Endodermal cell (in vitro differentiated cells): Measurements from ENCODE around the gene ALCAM. TPM values are rescaled to one million over a fixed set of nuclear protein-coding genes. Genes with fewer than 3 reads are reported as not detected.

Experiments
- DNase-seq: peaks from one replicate; pipeline ENCODE4 v3.0.0-alpha.2; 2017
- H3K27ac ChIP-seq: 2 replicates; pipeline ENCODE4 v1.5.1; 2013; ENCODE audit warnings: mild to moderate bottlenecking, low read depth, low read length, moderate library complexity
- H3K27me3 ChIP-seq: 2 replicates; pipeline ENCODE4 v1.6.1; 2013; ENCODE audit warnings: mild to moderate bottlenecking, low read length, moderate library complexity; ENCODE audit not compliant: insufficient read depth, control insufficient read depth, poor library complexity, severe bottlenecking
- H3K36me3 ChIP-seq: 2 replicates; pipeline ENCODE4 v1.7.0; 2013; ENCODE audit warnings: mild to moderate bottlenecking, low read length, moderate library complexity; ENCODE audit not compliant: control insufficient read depth, insufficient read depth
- H3K4me1 ChIP-seq: one replicate; pipeline ENCODE4 v1.7.0; 2013; ENCODE audit warnings: low read length; ENCODE audit not compliant: control insufficient read depth, insufficient read depth
- H3K4me3 ChIP-seq: 2 replicates; pipeline ENCODE4 v1.5.1; 2013; ENCODE audit warnings: mild to moderate bottlenecking, low read length, moderate library complexity
- H3K9ac ChIP-seq: 2 replicates; pipeline ENCODE4 v1.6.1; 2013; ENCODE audit warnings: mild to moderate bottlenecking, low read length, moderate library complexity; ENCODE audit not compliant: poor library complexity, severe bottlenecking; ENCODE audit errors: extremely low read depth
- H3K9me3 ChIP-seq: 2 replicates; pipeline ENCODE4 v1.6.1; 2013; ENCODE audit warnings: mild to moderate bottlenecking, low read length, moderate library complexity; ENCODE audit not compliant: control insufficient read depth
- H3K27ac Mint-ChIP-seq: 2 replicates; pipeline ENCODE4 v1.8.0; 2020; ENCODE audit warnings: mixed read lengths
- H3K27me3 Mint-ChIP-seq: 2 replicates; pipeline ENCODE4 v1.8.0; 2021; ENCODE audit warnings: mild to moderate bottlenecking, mixed read lengths; ENCODE audit not compliant: insufficient read depth
- H3K36me3 Mint-ChIP-seq: 2 replicates; pipeline ENCODE4 v1.8.0; 2020; ENCODE audit warnings: low read depth, mixed read lengths
- H3K4me1 Mint-ChIP-seq: 2 replicates; pipeline ENCODE4 v1.8.0; 2020; ENCODE audit warnings: mixed read lengths
- H3K4me3 Mint-ChIP-seq: 2 replicates; pipeline ENCODE4 v1.8.0; 2020; ENCODE audit warnings: mild to moderate bottlenecking, moderate library complexity, mixed read lengths
- H3K9me3 Mint-ChIP-seq: 2 replicates; pipeline ENCODE4 v1.8.0; 2020; ENCODE audit warnings: mild to moderate bottlenecking, mixed read lengths
- CTCF ChIP-seq: fragments of 200-600 bp; sonication (generic); conservative IDR thresholded peaks from 2 replicates; pipeline ENCODE4 v1.5.0; 2021; ENCODE audit warnings: antibody characterized with exemption, mild to moderate bottlenecking
- WGBS, 2 experiments: methylation state at CpG; one replicate each; pipeline versions ENCODE4 v1.1.5 to v1.1.7; 2013; ENCODE audit warnings: missing lambda C conversion rate in 2 of 2, mixed read lengths in 1 of 2; ENCODE audit not compliant: insufficient coverage in 1 of 2, insufficient read length in 1 of 2; 5-methylcytosine and 5-hydroxymethylcytosine counted together
- total RNA-seq, 2 donors: library from RNA; stranded (reverse); fragmentation: NEBNext Ultra II Directional in 1 of 2; extraction: Animal tissue kit (Norgen Biotek cat#: 25700) in 1 of 2; gene quantifications; 2 replicates in 1 of 2; 3 replicates in 1 of 2; pipeline ENCODE4 v1.2.1, GENCODE V29; 2021

ALCAM gene
- total RNA-seq, 2 donors from 2014 or later = 19.3 to 36.5 TPM

DNA sequence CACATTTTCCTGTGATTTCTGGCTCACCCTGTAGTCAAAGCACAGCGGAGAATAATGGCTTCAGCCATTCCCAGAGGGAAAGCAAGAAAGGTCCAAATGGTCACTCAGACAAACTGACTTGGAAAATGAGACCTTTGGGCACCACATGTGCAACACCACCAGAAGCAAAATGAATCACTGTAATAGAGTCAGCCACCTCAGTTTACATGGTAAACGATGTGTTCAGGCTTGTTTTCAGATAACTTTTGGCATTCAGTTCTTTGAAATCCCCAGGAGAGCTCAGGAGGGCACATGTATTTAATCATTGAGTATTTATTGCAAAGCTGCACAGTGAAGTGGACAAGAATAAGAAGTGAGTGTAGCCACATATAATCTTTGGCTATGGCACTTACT lies 38.4 kb upstream of the ALCAM start:
- H3K27ac Mint-ChIP-seq = no peak overlapping the region
- Histone ChIP-seq H3K36me3 (no peaks in the 10 kb centered on the region), H3K27ac (no peak overlapping the region), H3K9me3 (peaks cover 8% of the 10 kb centered on the region), H3K4me1 (no peaks in the 10 kb centered on the region), H3K27me3 (no peaks in the 10 kb centered on the region), H3K4me3 (no peak overlapping the region), H3K9ac (no peak overlapping the region)
- no peak overlapping the region for H3K4me3 Mint-ChIP-seq
- H3K36me3 Mint-ChIP-seq = no peaks in the 10 kb centered on the region
- no peak for TF ChIP-seq CTCF
- H3K9me3 Mint-ChIP-seq = peaks cover 7% of the 10 kb centered on the region
- 90 to 91% methylated on average over 2 of the region's 2 CpGs for WGBS, 2 experiments
- H3K27me3 Mint-ChIP-seq = no peaks in the 10 kb centered on the region
- H3K4me1 Mint-ChIP-seq = no peaks in the 10 kb centered on the region
- DNase-seq = no peak

GRCh38 chr3:105332961-105333360 lies 33.7 kb upstream of the ALCAM start:
- Histone ChIP-seq H3K9ac (no peak overlapping the region), H3K4me1 (no peaks in the 10 kb centered on the region), H3K9me3 (peaks cover 8% of the 10 kb centered on the region), H3K4me3 (no peak overlapping the region), H3K27me3 (no peaks in the 10 kb centered on the region), H3K27ac (no peak overlapping the region), H3K36me3 (no peaks in the 10 kb centered on the region)
- Mint-ChIP-seq H3K4me3 (no peak overlapping the region), H3K9me3 (peaks cover 7% of the 10 kb centered on the region), H3K36me3 (no peaks in the 10 kb centered on the region), H3K4me1 (no peaks in the 10 kb centered on the region), H3K27ac (no peak overlapping the region), H3K27me3 (no peaks in the 10 kb centered on the region)
- no CpG with 5 or more reads among the region's 1 CpG for WGBS, 2 experiments
- DNase-seq = no peak
- TF ChIP-seq CTCF = no peak

GRCh38 chr3:105334138-105334882 lies 32.4 kb upstream of the ALCAM start:
- no peak overlapping the region for H3K27ac Mint-ChIP-seq
- Histone ChIP-seq H3K4me3 (no peak overlapping the region), H3K27ac (no peak overlapping the region), H3K27me3 (no peaks in the 10 kb centered on the region), H3K4me1 (no peaks in the 10 kb centered on the region), H3K9me3 (peaks cover 8% of the 10 kb centered on the region), H3K36me3 (no peaks in the 10 kb centered on the region), H3K9ac (no peak overlapping the region)
- no peaks in the 10 kb centered on the region for H3K4me1 Mint-ChIP-seq
- H3K36me3 Mint-ChIP-seq = no peaks in the 10 kb centered on the region
- no peak for TF ChIP-seq CTCF
- no peaks in the 10 kb centered on the region for H3K27me3 Mint-ChIP-seq
- no peak for DNase-seq
- WGBS, 2 experiments = 86 to 92% methylated on average over 1 of the region's 1 CpG
- H3K9me3 Mint-ChIP-seq = peaks cover 7% of the 10 kb centered on the region
- H3K4me3 Mint-ChIP-seq = no peak overlapping the region
